Right atrium auricular region (tissue), 2 donors: Measurements from ENCODE around the gene MAPK8. TPM values are rescaled to one million over a fixed set of nuclear protein-coding genes. Genes with fewer than 3 reads are reported as not detected.

Experiments
- DNase-seq: peaks from one replicate; pipeline ENCODE4 v3.0.0-alpha.2; 2019; ENCODE audit warnings: low spot score
- H3K27ac ChIP-seq, 2 donors: fragments of 200-600 bp; sonication (generic); 1 replicate in 1 of 2; 2 replicates in 1 of 2; pipeline ENCODE4 v1.5.1; 2016 to 2019
- H3K27me3 ChIP-seq, 2 donors: fragments of 200-600 bp; sonication (generic); one replicate each; pipeline versions ENCODE4 v1.5.1 to v1.6.0; 2017 to 2019
- H3K36me3 ChIP-seq: fragments of 200-600 bp; sonication (generic); one replicate; pipeline ENCODE4 v1.5.1; 2016
- H3K4me1 ChIP-seq, 2 donors: fragments of 200-600 bp; sonication (generic); one replicate each; pipeline versions ENCODE4 v1.5.1 to v1.6.0; 2017 to 2019
- H3K4me3 ChIP-seq, 2 donors: fragments of 200-600 bp; sonication (generic); 1 replicate in 1 of 2; 2 replicates in 1 of 2; pipeline ENCODE4 v1.5.1; 2017 to 2019; ENCODE audit warnings: mild to moderate bottlenecking in 1 of 2, moderate library complexity in 1 of 2
- H3K9me3 ChIP-seq, 2 donors: fragments of 200-600 bp; sonication (generic); one replicate each; pipeline ENCODE4 v1.5.1; 2019
- CTCF ChIP-seq, 2 donors: fragments of 200-600 bp; sonication (generic); IDR thresholded peaks; one replicate each; pipeline ENCODE4 v1.5.1; 2019; ENCODE audit warnings: antibody characterized with exemption in 2 of 2
- total RNA-seq, 2 donors: library from RNA; depleted of rRNA; stranded (reverse); fragments of >200 nt; gene quantifications; one replicate each; pipeline ENCODE4 v1.1.0, GENCODE V29; 2016

MAPK8 gene
- total RNA-seq, 2 donors from 2014 or later, result 22.3 to 26.5 TPM

GRCh38 chr10:48331436-48331835, 25.0 kb downstream of the MAPK8 start:
- Histone ChIP-seq H3K4me3 (no peak overlapping the region), H3K27me3 (no peaks in the 10 kb centered on the region), H3K9me3 (peaks cover 0 to 5% of the 10 kb centered on the region in 2 donors), H3K27ac (no peak overlapping the region), H3K36me3 (no peaks in the 10 kb centered on the region), H3K4me1 (peaks cover 0 to 13% of the 10 kb centered on the region in 2 donors)
- DNase-seq, result no peak
- no peak for TF ChIP-seq CTCF (IDR thresholded peaks at IDR 0.05)

- peaks cover 0 to 5% of the 10 kb centered on the region in 2 donors for H3K9me3 ChIP-seq
- no peak overlapping the region for H3K4me3 ChIP-seq
- no peak for TF ChIP-seq CTCF (IDR thresholded peaks at IDR 0.05)
- peaks cover 0 to 13% of the 10 kb centered on the region in 2 donors for H3K4me1 ChIP-seq
- no peaks in the 10 kb centered on the region for H3K36me3 ChIP-seq
- H3K27me3 ChIP-seq, result no peaks in the 10 kb centered on the region
- DNase-seq, result no peak
- peak overlapping the region in 1 of 2 donors; percentile 52 for H3K27ac ChIP-seq
Measured at GRCh38 chr10:48332166-48332870, 25.8 kb downstream of the MAPK8 start.

GRCh38 chr10:48332871-48333216, 26.4 kb downstream of the MAPK8 start:
- H3K4me3 ChIP-seq, result no peak overlapping the region
- peaks cover 0 to 13% of the 10 kb centered on the region in 2 donors for H3K4me1 ChIP-seq
- H3K27ac ChIP-seq, result peak overlapping the region in 1 of 2 donors; percentile 52
- no peaks in the 10 kb centered on the region for H3K36me3 ChIP-seq
- TF ChIP-seq CTCF (IDR thresholded peaks at IDR 0.05), result no peak
- no peak for DNase-seq
- no peaks in the 10 kb centered on the region for H3K27me3 ChIP-seq
- H3K9me3 ChIP-seq, result peaks cover 0 to 5% of the 10 kb centered on the region in 2 donors

- H3K27ac ChIP-seq, result peak overlapping the region in 1 of 2 donors; percentile 52
- no peak for TF ChIP-seq CTCF (IDR thresholded peaks at IDR 0.05)
- DNase-seq, result no peak
- no peaks in the 10 kb centered on the region for H3K27me3 ChIP-seq
- H3K36me3 ChIP-seq, result no peaks in the 10 kb centered on the region
- no peak overlapping the region for H3K4me3 ChIP-seq
- H3K4me1 ChIP-seq, result peaks cover 0 to 13% of the 10 kb centered on the region in 2 donors
- peaks cover 0 to 5% of the 10 kb centered on the region in 2 donors for H3K9me3 ChIP-seq
Measured at GRCh38 chr10:48333856-48334255, 27.4 kb downstream of the MAPK8 start.

GRCh38 chr10:48335788-48336187, 29.3 kb downstream of the MAPK8 start:
- peaks cover 0 to 5% of the 10 kb centered on the region in 2 donors for H3K9me3 ChIP-seq
- DNase-seq, result no peak
- TF ChIP-seq CTCF (IDR thresholded peaks at IDR 0.05), result no peak

More at GRCh38 chr10:48335788-48336187, 29.3 kb downstream of the MAPK8 start:
- Histone ChIP-seq H3K4me1 (peaks cover 0 to 23% of the 10 kb centered on the region in 2 donors), H3K36me3 (no peaks in the 10 kb centered on the region), H3K27ac (no peak overlapping the region), H3K27me3 (no peaks in the 10 kb centered on the region), H3K4me3 (no peak overlapping the region)
